GM23248 (cell line): Measurements from ENCODE around the gene PMFBP1.

Source experiments
- EZH2 ChIP-seq: fragments of 200-600 bp; sonication (generic); IDR thresholded peaks from 2 replicates; pipeline ENCODE4 v1.6.1; 2018; ENCODE audit warnings: antibody characterized with exemption, mild to moderate bottlenecking; ENCODE audit not compliant: insufficient read depth, poor library complexity, severe bottlenecking
- EZH2phosphoT487 ChIP-seq: fragments of 200-600 bp; sonication (generic); IDR thresholded peaks from 2 replicates; pipeline ENCODE4 v1.6.1; 2018; ENCODE audit warnings: antibody characterized with exemption, moderate library complexity, mild to moderate bottlenecking, low read depth; ENCODE audit not compliant: insufficient read depth

- TF ChIP-seq EZH2phosphoT487, result no peak
- TF ChIP-seq EZH2, result no peak
Observed at GRCh38 chr16:72109300-72109699, 62.7 kb downstream of the PMFBP1 start.
